CD4-positive, alpha-beta T cell (primary cell): ENCODE data around the gene BMP10. TPM values are rescaled to one million over a fixed set of nuclear protein-coding genes. Genes with fewer than 3 reads are reported as not detected.
"Not testable (repeated sequence)": the region's sequence is repeated elsewhere in the genome, so short reads cannot be mapped to it uniquely, and the experiment has no call there.

Source experiments
- ATAC-seq: fragments of 200-7000 bp; cut with Tn5 transposase; one replicate; pipeline ENCODE4 v1.10.0; 2022; ENCODE audit warnings: mild to moderate bottlenecking; ENCODE audit not compliant: poor library complexity
- CTCF ChIA-PET: fragments of 350-600 bp; sonication (Branson Sonifier 250); formaldehyde crosslinking; loops from one replicate; lab custom pipeline; 2021; ENCODE audit warnings: antibody characterized with exemption, inconsistent platforms; lab: Charles Lee
- POLR2A ChIA-PET: fragments of 350-600 bp; sonication (Branson Sonifier 250); formaldehyde crosslinking; loops from one replicate; lab custom pipeline; 2021; ENCODE audit warnings: antibody characterized with exemption, inconsistent platforms; lab: Charles Lee
- DNase-seq, 14 experiments: peaks; one replicate each; pipeline ENCODE4 v3.0.0-alpha.2; 2013 to 2020; ENCODE audit warnings: mixed read lengths in 2 of 14
- H3K27ac ChIP-seq, 2 donors: one replicate each; pipeline versions ENCODE4 v1.5.1 to v1.7.0; 2013; ENCODE audit warnings: low read length in 2 of 2, low read depth in 1 of 2, mild to moderate bottlenecking in 1 of 2
- H3K27me3 ChIP-seq, 2 experiments: 1 replicate in 1 of 2; 2 replicates in 1 of 2; pipeline versions ENCODE4 v1.6.1 to v1.7.0; 2013; ENCODE audit warnings: low read length in 2 of 2, control low read depth in 1 of 2, mild to moderate bottlenecking in 1 of 2, moderate library complexity in 1 of 2; ENCODE audit not compliant: insufficient read depth in 2 of 2, control insufficient read depth in 1 of 2
- H3K36me3 ChIP-seq: one replicate; pipeline ENCODE4 v1.6.1; 2013; ENCODE audit warnings: low read length, control low read depth; ENCODE audit not compliant: insufficient read depth
- H3K4me1 ChIP-seq: one replicate; pipeline ENCODE4 v1.6.1; 2013; ENCODE audit warnings: low read length, control low read depth; ENCODE audit not compliant: insufficient read depth
- H3K4me3 ChIP-seq: one replicate; pipeline ENCODE4 v1.5.1; 2013; ENCODE audit warnings: mild to moderate bottlenecking, low read length, moderate library complexity
- H3K9me3 ChIP-seq, 2 experiments: 1 replicate in 1 of 2; 2 replicates in 1 of 2; pipeline versions ENCODE4 v1.6.1 to v1.7.0; 2013; ENCODE audit warnings: low read length in 2 of 2, mild to moderate bottlenecking in 2 of 2, control low read depth in 1 of 2, moderate library complexity in 1 of 2; ENCODE audit not compliant: control insufficient read depth in 1 of 2, insufficient read depth in 1 of 2
- H3K27ac Mint-ChIP-seq: one replicate; pipeline ENCODE4 v1.8.0; 2020; ENCODE audit warnings: mixed read lengths
- H3K27me3 Mint-ChIP-seq: one replicate; pipeline ENCODE4 v1.8.0; 2021; ENCODE audit warnings: mixed read lengths
- H3K36me3 Mint-ChIP-seq: one replicate; pipeline ENCODE4 v1.8.0; 2021; ENCODE audit warnings: low read depth, mixed read lengths
- H3K4me1 Mint-ChIP-seq: one replicate; pipeline ENCODE4 v1.8.0; 2021; ENCODE audit warnings: low read depth, mixed read lengths
- H3K4me3 Mint-ChIP-seq: one replicate; pipeline ENCODE4 v1.8.0; 2020; ENCODE audit warnings: mild to moderate bottlenecking, mixed read lengths
- H3K9me3 Mint-ChIP-seq: one replicate; pipeline ENCODE4 v1.8.0; 2020; ENCODE audit warnings: mixed read lengths
- CTCF ChIP-seq: fragments of 200-600 bp; IDR thresholded peaks from one replicate; pipeline ENCODE4 v1.8.0; 2022; ENCODE audit warnings: antibody characterized with exemption, mild to moderate bottlenecking
- intact Hi-C, 2 experiments: fragments of 100-400 bp; cut with DNase I in 1 of 2; cut with micrococcal nuclease in 1 of 2; formaldehyde crosslinking; loops; one replicate each; pipeline versions ENCODE4 v1.15.1 to v1.9.0; 2023 to 2025; cut with DNase I, micrococcal nuclease
- total RNA-seq, 174 experiments: library from RNA in 2 of 174; stranded (reverse) in 2 of 174; gene quantifications; one replicate each; pipeline ENCODE4 v1.2.3 and lab custom pipeline; 2021 to 2026

Gene BMP10
- total RNA-seq, 2 experiments from 2014 or later: not detected

GRCh38 chr2:68901199-68901514, 30.0 kb upstream of the BMP10 start:
- H3K27me3 Mint-ChIP-seq: no peaks in the 10 kb centered on the region
- Histone ChIP-seq H3K36me3 (no peaks in the 10 kb centered on the region), H3K4me3 (no peak overlapping the region), H3K27ac (no peak overlapping the region), H3K27me3 (no peaks in the 10 kb centered on the region), H3K4me1 (no peaks in the 10 kb centered on the region), H3K9me3 (peaks cover 0 to 7% of the 10 kb centered on the region in 2 experiments)
- no peak for TF ChIP-seq CTCF
- no peak overlapping the region for H3K4me3 Mint-ChIP-seq
- ChIA-PET POLR2A (no interaction called here), CTCF (no interaction called here)
- no peaks in the 10 kb centered on the region for H3K9me3 Mint-ChIP-seq
- no peak for DNase-seq
- H3K27ac Mint-ChIP-seq: no peak overlapping the region
- H3K36me3 Mint-ChIP-seq: no peaks in the 10 kb centered on the region
- no peak for ATAC-seq
- intact Hi-C loops: loop anchor here in 1 of 2 experiments (5.0 kb wide), 1 partner anchor 34 kb away; no protein-coding TSS in a partner anchor
- H3K4me1 Mint-ChIP-seq: no peaks in the 10 kb centered on the region

GRCh38 chr2:68900496-68901198, 29.4 kb upstream of the BMP10 start:
- POLR2A ChIA-PET: no interaction called here
- Mint-ChIP-seq H3K4me1 (no peaks in the 10 kb centered on the region), H3K9me3 (no peaks in the 10 kb centered on the region), H3K36me3 (no peaks in the 10 kb centered on the region), H3K4me3 (no peak overlapping the region), H3K27ac (no peak overlapping the region), H3K27me3 (no peaks in the 10 kb centered on the region)
- Histone ChIP-seq H3K9me3 (peaks cover 0 to 7% of the 10 kb centered on the region in 2 experiments), H3K4me1 (no peaks in the 10 kb centered on the region), H3K36me3 (no peaks in the 10 kb centered on the region), H3K27ac (no peak overlapping the region), H3K4me3 (no peak overlapping the region), H3K27me3 (no peaks in the 10 kb centered on the region)
- DNase-seq: no peak
- CTCF ChIA-PET: no interaction called here
- intact Hi-C loops: loop anchor here in 1 of 2 experiments (5.0 kb wide), 1 partner anchor 33 kb away; no protein-coding TSS in a partner anchor
- ATAC-seq: no peak
- no peak for TF ChIP-seq CTCF

- POLR2A ChIA-PET: interaction anchor here (0.7 to 3.4 kb wide), 2 partner anchors 12 to 187 kb away, joined by 3 to 12 read pairs; no protein-coding TSS in a partner anchor
Observed at GRCh38 chr2:68895981-68896380, 24.8 kb upstream of the BMP10 start.

GRCh38 chr2:68889500-68889899, 18.3 kb upstream of the BMP10 start:
- Histone ChIP-seq H3K4me1 (no peaks in the 10 kb centered on the region), H3K9me3 (no peaks in the 10 kb centered on the region), H3K36me3 (no peaks in the 10 kb centered on the region), H3K27ac (no peak overlapping the region), H3K27me3 (no peaks in the 10 kb centered on the region), H3K4me3 (no peak overlapping the region)
- no peak overlapping the region for H3K4me3 Mint-ChIP-seq
- no peak overlapping the region for H3K27ac Mint-ChIP-seq
- H3K4me1 Mint-ChIP-seq: no peaks in the 10 kb centered on the region
- ChIA-PET POLR2A (no interaction called here), CTCF (no interaction called here)
- no peaks in the 10 kb centered on the region for H3K36me3 Mint-ChIP-seq
- no peaks in the 10 kb centered on the region for H3K9me3 Mint-ChIP-seq
- H3K27me3 Mint-ChIP-seq: no peaks in the 10 kb centered on the region
- ATAC-seq (no peak), DNase-seq (no peak)
- no peak for TF ChIP-seq CTCF
- intact Hi-C loops: no loop called here

More at GRCh38 chr2:68895981-68896380, 24.8 kb upstream of the BMP10 start:
- H3K27me3 Mint-ChIP-seq, H3K9me3 ChIP-seq, H3K36me3 ChIP-seq, ATAC-seq, CTCF ChIA-PET, H3K9me3 Mint-ChIP-seq, H3K27ac ChIP-seq, H3K27ac Mint-ChIP-seq, H3K4me3 ChIP-seq, H3K4me1 Mint-ChIP-seq, H3K36me3 Mint-ChIP-seq, intact Hi-C loops, DNase-seq, H3K27me3 ChIP-seq, H3K4me1 ChIP-seq, H3K4me3 Mint-ChIP-seq: not testable (repeated sequence)
